ENCODE measurements around the gene HLCS.

The HLCS gene

DNA sequence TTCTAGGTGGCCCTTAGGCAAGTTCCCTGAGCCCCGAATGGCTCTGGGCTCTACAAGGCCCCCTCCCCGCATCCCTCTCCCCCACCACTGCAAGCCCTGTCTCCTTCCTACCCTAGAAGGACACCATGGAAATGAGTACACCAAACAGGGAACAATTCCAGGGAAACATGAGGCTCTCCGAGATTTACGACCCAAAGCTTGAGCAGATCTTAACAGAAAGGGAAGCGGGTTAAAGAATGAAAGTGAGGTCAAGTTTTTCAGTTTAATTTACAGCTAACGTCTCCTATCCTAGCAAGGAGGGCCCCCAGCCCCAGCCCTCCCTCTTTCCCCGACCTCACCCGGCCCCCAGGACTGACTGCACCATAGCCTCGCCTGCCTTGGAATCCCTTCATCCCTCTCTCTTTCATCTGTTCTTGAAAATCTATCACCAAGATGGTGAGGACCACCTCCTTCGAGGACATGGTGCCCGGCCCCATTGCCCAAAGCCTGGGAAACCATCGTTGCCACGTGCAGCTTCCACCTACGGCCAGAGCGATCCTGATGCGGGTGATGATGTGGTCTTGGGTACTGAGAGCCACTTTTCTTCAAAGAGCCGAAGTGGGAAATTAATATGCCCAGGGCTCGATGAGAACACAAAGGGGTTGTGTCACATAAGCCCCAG, 237.0 kb downstream of the HLCS start:
- in situ Hi-C loops (cut with MboI; ENCODE audit: low sequenced_read_pairs), result no loop called here

DNA sequence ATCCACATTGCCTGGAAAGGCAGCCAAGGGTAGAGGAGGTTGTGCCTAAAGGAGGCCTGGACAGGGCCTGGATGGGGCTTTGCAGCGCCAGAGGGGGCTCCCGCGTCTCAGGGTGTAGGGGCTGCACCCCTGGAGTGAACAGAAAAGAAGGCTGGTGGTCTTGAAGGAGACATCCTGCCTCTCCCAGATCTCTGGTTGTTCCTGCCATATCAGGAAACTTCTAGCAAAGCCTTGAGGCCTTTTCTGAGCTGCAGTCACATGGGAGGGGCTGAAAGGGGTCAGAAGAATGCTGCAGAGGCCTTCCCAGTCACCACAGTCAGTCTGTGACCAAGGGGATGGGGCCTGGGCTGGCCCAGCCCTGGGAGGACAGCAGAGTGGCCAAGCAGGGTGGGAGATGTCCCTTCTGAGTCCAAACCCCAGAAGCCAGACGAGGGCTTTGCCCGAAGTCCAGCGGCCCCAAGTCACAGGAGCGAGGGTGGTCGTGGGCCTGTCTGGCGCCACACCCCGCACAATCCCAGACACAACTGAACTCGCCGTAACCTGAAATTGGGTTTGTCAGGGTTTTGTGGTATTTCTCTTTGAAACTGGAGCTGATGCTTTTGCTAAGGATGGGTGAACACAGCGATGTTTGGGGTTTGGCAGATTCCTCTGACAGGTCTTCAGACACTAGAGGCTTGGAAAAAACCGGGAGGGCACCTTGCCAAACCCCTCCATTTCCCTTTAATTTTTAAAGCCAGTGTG, 237.9 kb downstream of the HLCS start:
- in situ Hi-C loops (cut with MboI; ENCODE audit: low sequenced_read_pairs), result no loop called here

DNA sequence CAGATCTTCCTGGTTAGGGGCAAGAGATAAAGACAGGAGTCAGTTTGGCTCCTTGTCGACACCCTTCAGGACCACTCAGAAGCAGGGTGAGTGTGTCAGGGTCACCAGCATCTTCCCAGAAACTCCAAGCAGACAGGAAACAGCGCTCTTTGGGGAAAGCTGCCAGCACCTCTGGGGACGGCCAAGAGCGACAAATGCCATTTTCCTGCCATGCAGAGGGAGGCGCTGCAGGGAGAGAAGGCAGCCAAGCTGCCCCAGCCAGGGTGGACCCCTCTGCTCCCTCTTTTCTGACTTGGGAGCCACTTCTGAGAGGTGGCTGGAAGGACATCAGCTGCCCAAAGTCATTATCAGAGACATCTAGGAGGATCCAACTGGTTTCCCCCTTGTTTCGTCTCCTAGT, 238.6 kb downstream of the HLCS start:
- in situ Hi-C loops (cut with MboI; ENCODE audit: low sequenced_read_pairs), result no loop called here

DNA sequence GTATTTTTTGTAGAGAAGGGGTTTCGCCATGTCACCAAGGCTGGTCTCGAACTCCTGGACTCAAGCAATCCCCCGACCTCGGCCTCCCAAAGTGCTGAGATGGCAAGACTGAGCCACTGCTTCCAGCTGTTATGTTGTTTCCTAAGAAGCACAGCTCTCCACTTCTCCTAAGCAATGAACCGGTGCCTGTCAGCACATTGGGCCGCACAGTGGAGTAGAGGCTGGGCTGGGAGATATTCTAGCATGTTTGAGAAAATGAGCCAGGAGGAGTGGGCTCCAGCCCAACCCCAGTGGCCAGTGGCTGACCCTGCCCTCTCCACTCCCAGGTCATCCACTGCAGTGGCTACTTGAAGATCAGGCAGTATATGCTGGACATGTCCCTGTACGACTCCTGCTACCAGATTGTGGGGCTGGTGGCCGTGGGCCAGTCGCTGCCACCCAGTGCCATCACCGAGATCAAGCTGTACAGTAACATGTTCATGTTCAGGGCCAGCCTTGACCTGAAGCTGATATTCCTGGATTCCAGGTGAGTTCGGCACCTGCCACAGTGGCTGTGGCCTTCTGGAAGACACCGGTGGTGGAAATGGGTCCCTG, 240.6 kb downstream of the HLCS start:
- in situ Hi-C loops (cut with MboI; ENCODE audit: low sequenced_read_pairs), result no loop called here

DNA sequence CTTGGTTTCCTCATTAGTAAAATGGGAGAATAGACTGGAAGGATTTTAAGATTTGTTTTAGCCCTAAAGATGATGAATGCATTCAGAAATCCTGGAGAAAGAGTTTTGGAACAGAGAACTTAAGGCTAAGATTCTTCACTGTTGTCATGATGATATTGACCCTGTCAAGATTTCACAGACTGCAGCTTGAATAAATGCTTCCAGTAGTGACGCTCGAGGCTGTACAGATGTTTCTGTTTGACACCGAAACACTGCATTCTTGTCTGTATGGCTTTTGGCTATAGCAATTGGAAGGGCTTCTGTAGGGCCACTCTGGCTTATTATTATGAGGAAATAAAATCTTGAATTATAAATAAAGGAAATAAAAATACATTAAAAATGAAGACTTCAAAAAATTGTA, 241.8 kb downstream of the HLCS start:
- in situ Hi-C loops (cut with MboI; ENCODE audit: low sequenced_read_pairs), result no loop called here

DNA sequence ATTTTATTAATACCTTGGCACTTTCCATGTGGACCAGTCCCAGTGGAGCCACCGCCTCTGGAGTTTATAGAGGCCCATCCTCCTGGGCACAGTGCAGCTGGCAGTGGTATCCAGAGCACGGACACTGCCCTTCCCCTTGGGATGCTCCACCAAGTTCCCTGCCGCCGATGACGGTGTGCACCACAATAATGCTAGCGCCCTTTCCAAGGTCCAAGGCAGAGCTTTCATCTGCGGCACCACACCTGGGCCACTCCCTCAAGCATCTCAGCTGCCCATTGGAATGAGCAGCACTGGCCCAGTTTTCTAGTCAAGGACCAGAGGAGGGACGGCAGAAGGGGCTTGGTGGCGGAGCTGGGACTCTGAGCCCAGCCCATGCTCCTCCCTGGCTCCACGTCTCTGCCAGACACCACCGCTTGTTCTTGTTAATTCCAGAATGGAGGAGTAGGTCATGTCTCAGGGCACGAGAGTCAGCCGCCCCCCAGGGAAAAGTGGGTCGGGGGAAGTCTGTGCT, 243.0 kb downstream of the HLCS start:
- in situ Hi-C loops (cut with MboI; ENCODE audit: low sequenced_read_pairs), result no loop called here

DNA sequence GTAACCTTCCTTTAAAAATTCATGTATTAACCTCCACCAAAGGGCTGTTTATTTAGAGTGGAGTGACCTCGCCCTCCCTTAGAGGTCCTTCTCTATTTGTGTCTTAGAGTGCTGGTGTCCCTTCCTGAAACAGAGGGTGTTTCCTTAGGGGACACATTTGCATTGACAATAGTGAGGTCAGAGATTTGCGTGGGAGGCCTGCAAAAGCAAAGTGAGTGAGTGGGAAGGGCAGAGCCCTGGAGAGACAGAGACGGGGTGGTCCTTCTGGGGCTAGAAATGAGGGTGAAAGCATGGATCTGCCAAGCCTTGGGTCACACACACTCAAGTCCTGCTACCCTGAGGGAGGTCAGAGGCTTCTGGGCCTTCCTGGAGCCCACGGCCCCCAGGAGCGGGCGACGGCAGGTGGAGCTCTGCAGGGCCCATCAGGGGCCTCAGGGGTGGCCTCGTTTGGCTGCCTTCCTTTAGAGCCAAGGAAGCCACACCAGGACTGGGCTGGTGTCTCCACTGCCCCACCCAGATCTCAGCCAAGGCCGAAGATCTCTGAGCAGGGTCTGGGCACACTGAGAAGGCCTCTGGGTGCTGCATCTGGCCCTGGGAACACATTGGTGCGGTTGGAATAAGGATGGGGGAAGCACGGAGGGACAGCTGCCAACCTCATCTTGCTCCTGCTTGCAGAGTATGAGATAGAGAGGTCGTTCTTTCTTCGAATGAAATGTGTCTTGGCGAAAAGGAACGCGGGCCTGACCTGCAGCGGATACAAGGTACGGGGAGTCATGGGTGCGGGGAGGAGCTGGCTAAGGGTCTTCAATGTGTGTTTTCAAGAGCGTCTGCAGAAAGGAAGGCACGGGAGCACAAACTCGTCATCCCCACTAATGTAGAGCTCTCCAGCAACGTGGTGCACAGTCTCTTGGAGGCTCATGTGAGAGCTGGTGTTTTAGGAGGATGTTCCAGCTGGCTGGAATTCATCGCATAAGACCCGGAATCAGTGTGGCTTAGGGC, 243.8 kb downstream of the HLCS start:
- in situ Hi-C loops (cut with MboI; ENCODE audit: low sequenced_read_pairs), result no loop called here

DNA sequence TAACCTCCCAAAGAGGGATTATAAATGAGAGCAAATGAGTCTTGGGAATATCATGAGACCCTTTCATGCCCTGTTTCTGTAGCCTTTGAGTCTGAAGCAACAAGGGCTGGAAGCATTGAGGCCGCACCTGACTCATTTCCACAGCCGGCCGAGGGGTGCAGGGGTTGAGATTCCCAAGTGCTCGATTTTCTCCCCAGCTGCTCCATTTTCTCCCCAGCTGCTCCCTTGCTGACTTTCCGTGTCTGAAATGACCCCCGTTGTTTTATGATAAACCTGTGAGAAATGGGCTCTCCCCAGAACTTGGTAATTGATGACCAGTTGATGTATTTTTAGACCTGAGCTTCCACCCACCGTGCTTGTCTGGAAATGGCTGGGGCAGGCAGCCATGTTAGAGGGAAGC, 244.7 kb downstream of the HLCS start:
- in situ Hi-C loops (cut with MboI; ENCODE audit: low sequenced_read_pairs), result no loop called here

DNA sequence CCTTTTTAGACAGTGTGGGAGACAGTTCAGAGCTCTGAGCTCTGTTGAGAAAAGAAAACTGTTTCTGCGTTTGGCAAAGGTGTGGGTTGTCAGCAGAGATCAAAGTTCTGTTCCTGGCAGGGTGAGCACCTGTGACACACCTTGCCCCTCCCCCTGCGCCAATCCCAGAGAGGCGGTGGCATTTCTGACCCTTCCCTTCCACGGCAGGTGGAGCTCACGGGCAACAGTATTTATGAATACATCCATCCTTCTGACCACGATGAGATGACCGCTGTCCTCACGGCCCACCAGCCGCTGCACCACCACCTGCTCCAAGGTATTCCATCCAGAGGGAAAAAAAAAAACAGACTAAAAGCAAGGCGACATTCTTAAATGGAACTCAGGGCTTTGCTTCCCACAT, 246.9 kb downstream of the HLCS start:
- in situ Hi-C loops (cut with MboI; ENCODE audit: low sequenced_read_pairs), result no loop called here

DNA sequence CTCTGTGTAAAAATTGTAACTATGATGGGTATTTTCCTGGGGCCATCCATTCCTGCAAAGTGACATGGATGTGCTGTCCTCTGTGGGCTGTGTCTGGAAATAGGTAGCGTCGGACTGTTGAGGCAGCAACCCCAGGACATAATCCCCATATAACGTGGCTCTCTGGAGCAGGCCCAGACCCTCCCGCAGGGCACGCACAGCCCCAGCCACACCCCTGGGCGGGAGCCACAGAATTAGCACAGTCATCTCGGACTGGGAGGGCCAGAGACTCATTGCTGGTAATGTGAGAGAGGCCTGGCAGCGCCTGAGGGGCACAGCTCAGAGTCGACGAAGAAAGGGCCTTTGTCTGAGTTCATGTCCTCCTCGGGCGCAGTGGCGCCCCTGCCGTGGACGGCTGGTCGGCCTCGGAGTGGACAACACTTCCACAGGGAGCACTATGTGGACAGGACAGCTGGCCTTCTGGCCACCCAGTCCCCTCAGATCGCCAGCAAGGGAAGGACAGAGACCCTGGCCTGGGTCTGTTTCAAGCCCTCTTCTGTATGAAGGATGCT, 247.4 kb downstream of the HLCS start:
- in situ Hi-C loops (cut with MboI; ENCODE audit: low sequenced_read_pairs), result no loop called here

DNA sequence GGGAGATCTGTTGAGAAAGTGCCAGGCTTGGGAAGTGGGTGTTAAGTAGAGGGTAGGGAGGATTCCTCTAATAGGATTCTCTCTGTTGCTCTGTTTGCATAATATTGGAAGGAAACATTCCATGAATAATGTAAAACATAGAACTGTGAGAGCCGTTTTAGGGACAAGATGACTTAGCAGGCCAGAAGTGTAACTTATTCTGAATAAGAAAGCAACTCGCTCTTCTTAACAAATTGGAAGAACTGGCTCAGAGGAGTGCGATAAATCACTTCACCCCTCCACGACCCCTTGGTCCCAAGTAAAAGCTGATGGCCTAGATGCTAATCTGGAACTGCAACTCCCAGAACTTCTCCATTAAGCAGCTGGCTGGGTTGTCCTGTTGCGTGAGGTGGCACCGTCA, 248.5 kb downstream of the HLCS start:
- in situ Hi-C loops (cut with MboI; ENCODE audit: low sequenced_read_pairs), result no loop called here

DNA sequence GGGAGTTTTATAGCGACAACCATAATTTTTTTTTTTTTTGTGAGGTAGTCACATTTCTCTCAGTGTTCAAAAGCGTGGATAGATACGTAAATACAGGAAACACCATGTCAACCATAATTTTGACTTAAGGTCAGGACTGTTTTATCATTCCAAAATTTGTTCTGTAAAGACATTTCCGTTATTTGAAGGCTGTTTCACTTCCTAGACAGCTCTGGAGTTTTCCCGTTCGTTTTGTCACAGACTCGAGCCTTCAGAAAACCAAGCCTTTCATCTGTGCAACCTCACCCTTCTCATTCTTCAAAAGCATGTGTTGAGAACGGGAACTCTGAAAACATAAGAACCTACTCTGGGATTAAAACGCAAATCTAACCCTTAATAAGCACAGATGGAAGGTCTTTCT, 249.6 kb downstream of the HLCS start:
- in situ Hi-C loops (cut with MboI; ENCODE audit: low sequenced_read_pairs), result no loop called here

DNA sequence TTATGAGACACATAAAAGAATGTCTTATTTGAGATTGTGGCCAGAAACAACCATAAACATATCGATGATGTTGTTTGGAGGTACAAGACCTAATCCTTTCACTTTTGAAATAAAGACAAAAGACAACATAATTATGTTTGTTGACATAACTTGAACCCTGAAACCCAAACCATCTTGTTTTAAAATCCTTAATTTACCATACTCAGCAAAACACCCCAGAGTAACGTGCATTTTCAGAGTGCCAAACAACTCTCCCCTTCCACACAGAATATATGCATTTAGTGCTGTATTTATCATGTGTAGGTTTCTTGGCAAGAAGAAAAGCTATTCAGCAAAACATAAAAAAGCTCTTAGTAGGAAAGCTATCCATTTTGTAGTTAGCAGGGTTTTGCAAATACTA, 250.1 kb downstream of the HLCS start:
- in situ Hi-C loops (cut with MboI; ENCODE audit: low sequenced_read_pairs), result no loop called here

DNA sequence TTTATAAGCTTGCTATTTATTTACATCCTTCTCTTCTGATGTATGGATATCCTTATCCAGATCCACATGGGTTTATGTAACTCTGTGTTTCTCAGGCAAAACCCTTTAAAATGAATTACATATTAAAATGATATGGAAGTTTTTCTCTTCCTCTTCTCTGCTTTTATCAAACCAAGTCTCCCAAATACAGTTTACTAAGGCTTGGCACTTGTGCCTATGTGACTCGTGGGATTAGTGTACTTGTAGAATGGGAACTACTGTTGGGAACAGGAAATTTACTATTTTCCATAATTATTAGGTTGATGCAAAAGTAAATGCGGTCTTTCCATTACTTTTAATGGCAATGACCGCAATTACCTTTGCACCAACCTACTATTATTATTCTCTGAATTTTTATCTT, 252.7 kb downstream of the HLCS start:
- in situ Hi-C loops (cut with MboI; ENCODE audit: low sequenced_read_pairs), result no loop called here

DNA sequence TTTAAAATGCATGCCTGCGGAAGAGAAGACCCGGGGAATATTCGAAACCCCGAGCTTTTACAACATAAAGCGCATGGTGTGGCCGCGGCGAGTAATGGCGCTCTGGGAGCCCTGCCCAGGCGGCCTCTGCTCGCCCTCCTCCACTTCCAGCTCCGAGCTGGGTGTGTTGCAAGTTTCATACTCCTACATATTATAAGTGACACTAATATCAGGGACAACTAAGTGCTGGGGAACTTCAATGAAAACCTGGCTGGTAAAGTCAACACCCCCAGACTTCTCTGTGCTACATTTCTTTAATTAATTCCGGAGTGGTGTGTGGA, 255.8 kb downstream of the HLCS start:
- in situ Hi-C loops (cut with MboI; ENCODE audit: low sequenced_read_pairs), result no loop called here

DNA sequence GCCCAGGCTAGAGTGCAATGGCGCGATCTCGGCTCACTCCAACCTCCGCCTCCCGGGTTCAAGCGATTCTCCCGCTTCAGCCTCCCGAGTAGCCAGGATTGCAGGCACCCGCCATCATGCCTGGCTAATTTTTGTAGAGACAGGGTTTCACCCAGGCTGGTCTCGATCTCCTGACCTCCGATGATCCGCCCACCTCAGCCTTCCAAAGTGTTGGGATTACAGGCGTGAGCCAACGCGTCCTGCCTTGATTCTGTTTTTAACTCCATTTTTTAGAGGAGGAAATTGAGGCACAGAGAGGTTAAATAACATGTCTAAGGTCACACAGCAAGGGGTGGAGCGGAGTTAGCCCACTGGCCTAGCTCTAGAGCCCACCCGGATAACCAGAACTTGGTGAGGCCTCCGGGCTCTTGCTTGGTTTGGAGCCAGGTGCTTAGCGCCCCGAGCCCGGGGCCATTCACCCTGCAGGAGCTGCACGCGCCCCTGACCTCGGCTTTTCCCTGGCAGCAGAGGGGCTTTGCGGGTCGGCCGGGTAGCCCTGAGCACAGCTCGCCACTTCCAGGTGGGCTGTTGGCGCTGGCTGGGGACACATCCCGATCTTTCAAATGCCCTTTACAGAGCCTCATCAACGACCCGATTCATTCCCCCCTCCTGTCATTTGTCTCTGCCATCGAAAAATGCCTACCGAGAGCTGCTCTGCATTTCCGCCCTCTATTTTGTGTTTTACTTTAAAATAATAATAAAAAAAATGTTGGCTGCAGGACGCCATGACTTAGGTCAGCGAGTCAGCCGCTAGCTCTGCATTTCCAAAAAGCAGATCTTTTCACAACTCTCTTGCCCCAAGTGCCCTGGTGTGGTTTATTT, 256.4 kb downstream of the HLCS start:
- in situ Hi-C loops (cut with MboI; ENCODE audit: low sequenced_read_pairs), result no loop called here

DNA sequence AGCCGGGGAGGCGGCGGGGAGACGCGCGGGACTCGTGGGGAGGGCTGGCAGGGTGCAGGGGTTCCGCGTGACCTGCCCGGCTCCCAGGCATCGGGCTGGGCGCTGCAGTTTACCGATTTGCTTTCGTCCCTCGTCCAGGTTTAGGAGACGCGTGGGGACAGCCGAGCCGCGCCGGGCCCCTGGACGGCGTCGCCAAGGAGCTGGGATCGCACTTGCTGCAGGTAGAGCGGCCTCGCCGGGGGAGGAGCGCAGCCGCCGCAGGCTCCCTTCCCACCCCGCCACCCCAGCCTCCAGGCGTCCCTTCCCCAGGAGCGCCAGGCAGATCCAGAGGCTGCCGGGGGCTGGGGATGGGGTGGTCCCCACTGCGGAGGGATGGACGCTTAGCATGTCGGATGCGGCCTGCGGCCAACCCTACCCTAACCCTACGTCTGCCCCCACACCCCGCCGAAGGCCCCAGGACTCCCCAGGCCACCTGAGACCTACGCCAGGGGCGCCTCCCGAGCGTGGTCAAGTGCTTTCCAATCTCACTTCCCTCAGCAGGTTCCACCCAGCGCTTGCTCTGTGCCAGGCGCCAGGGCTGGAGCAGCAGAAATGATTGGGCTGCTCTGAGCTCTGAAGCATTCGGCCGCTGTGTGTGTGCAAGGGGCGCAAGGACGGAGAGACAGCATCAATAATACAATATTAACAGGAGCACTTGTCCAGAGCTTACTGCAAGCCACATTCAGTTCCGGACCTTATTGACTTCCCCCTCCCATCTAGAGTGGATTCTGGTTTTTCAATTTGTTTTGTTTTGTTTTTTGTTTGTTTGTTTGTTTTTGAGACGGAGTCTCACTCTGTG, 257.2 kb downstream of the HLCS start:
- in situ Hi-C loops (cut with MboI; ENCODE audit: low sequenced_read_pairs), result no loop called here

DNA sequence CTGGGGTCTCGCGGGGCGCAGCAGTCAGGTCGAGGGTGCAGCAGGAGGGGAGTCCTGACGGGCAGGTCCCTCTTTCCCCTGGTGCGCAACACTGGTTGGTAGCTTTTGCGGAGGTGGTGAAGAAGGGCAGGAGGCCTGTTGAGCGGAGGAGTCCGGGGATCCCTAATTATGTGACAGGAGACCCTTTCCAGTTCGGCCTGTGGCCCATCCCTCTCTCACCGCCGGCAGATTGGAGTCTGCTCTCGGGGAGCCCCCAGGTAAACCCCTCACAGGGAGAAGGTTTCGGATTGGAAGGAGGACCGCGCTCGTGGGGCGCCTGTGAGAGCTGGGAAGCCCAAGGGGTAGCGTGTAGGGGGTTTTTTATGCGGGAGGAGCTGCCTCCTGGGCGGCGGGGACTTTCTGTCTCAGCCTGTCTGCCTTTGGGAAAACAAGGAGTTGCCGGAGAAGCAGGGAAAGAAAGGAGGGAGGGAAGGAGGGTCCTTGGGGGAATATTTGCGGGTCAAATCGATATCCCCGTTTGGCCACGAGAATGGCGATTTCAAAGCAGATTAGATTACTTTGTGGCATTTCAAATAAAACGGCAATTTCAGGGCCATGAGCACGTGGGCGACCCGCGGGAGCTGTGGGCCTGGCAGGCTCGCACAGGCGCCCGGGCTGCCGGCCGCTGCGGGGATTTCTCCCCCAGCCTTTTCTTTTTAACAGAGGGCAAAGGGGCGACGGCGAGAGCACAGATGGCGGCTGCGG, 258.0 kb downstream of the HLCS start:
- in situ Hi-C loops (cut with MboI; ENCODE audit: low sequenced_read_pairs), result no loop called here
